Epithelial cell of prostate (primary cell): Measurements from ENCODE around the gene ARX.

Experiments used
- DNase-seq: peaks from one replicate; pipeline ENCODE4 v3.0.0-alpha.2; 2011; ENCODE audit warnings: low read depth, low spot score
- H3K27ac ChIP-seq: fragments of 450-650 bp; 2 replicates; pipeline ENCODE4 v1.5.1; 2017; ENCODE audit warnings: mild to moderate bottlenecking

The ARX gene

DNA sequence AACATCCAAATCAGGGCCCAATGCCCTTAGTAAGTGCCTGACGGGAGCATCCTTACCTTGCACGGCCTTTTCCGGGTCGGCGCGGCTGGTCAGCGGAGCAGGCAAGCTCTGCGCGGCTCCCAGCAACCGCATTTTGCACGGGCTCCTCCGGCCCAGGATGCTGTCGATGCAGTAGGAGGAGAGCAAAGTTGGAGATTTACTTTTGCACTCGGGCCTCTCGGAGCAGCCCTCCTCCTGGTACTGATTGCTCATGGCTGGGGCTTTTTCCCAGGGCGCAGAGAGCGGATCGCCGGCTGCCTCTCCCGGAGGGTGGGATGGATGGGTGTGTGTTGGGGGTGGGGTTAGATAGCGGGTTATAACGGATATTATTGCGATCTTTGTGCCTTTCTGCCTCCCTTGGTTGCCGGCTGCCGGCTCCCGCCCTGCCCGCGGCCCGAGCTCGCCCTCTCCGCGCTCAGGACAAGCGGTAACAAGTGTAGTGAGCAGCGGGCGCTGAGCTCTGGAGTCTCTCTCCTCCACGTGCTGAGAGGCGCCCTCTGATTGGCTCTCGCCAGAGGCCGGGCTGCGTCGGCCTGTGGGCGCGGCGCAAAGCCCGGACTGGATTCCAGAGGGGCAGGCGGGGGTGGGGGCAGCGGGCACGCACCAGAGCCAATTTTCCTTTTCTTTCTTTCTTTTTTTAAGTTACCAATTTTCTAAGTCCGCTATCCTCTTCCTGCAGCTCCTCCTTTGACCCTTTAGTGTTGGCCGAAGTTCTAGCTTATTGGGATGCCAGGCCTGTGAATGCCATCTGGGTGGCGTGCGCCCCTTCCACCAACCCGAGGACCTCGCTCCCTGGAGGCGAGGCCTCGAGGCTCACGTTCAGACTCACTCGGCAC, at the start of gene ARX:
Gene ARX (minus strand): TSS at position 480 of the 875 bp plus-strand sequence. CDS start 228 bp downstream, at position 252.
- DNase-seq = peak; percentile 48
- no peak within 1 kb of the TSS for H3K27ac ChIP-seq

DNA sequence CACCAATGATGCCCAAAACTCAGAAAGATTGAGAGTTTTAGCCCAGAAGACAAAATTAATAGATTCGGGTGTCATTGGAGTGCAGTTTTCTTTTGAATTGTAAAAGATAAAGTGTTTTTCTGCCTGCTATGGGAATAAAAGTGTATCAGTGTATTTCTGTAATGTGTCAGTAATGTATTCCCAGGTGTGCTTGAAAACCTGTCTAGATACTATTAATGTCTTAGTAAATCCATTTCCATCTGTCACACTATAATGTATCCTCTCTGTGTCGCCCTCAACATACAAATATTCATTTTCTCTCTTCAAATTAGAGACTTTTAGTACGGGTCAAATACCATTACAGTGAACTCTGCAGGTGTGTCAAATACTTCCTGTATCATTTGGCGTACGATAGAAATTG, 43.5 kb upstream of the ARX start:
- no peak overlapping the region for H3K27ac ChIP-seq
- DNase-seq = no peak

- H3K27ac ChIP-seq = no peak overlapping the region
- DNase-seq = no peak
These were observed 37.2 kb upstream of the ARX start for GRCh38 chrX:25052798-25053534.

DNA sequence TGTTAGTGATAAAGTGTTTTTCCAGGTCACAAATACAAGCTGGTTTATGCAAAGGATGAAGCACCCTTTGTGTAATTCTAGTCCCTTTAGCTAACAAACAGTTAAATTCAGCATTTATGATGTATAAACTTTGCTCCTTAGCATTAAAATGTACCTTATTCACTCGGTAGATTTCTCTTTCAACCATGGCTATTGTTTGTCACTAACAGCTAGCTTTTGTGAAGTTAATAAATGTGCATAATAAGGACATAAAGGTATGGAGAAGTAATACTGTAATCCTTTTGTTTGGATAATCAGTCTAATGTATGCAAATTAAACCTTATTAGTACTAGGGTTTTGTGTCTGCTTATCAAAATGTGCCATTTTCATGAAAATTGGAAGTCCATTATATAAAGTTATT, 34.2 kb upstream of the ARX start:
- no peak overlapping the region for H3K27ac ChIP-seq
- no peak for DNase-seq

- no peak for DNase-seq
- no peak overlapping the region for H3K27ac ChIP-seq
These were observed 33.6 kb upstream of the ARX start for GRCh38 chrX:25049357-25049756.

- H3K27ac ChIP-seq = no peak overlapping the region
- DNase-seq = no peak
These were observed 32.4 kb upstream of the ARX start for GRCh38 chrX:25048178-25048577.

- DNase-seq = no peak
- H3K27ac ChIP-seq = no peak overlapping the region
These were observed 27.4 kb upstream of the ARX start for GRCh38 chrX:25043192-25043591.

DNA sequence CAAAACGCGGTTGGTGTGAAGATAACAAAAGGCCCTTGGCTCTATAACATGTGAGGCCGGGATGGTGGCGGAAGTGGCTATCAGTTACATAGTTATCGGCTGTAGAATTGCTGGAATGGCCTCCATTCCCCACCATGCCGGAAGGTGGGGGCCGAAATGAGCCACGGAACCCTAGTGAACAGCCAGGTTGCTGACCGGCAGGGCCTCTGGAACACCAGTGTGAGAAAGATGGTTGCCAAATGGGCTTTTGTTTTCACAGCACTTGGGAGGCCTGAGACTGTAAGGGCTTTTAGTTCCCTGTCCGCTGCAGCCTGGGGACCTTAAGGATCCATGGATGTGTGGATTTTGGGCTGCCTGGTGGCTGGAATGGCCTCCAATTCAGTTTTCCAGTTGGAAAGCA, 23.3 kb upstream of the ARX start:
- no peak for DNase-seq
- H3K27ac ChIP-seq = no peak overlapping the region

DNA sequence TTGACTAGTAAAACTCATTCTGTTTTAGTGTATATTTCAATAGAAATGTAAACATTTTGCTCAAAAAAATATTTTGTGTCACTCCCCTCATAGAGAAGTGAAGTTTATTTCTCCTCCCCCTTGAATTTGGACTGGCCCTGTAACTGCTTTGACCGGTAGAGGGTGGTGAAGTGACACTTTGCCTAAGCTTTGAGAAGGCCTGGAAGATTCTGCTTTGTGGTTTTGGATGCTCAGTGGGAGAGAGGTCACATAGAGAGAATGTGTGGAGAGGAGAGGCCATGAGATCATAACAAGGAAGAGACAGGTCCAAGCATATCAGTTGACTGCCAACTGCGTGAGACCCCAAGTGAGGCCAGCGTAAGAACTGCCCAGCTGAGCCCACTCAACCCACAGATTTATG, 19.1 kb upstream of the ARX start:
- no peak overlapping the region for H3K27ac ChIP-seq
- no peak for DNase-seq

DNA sequence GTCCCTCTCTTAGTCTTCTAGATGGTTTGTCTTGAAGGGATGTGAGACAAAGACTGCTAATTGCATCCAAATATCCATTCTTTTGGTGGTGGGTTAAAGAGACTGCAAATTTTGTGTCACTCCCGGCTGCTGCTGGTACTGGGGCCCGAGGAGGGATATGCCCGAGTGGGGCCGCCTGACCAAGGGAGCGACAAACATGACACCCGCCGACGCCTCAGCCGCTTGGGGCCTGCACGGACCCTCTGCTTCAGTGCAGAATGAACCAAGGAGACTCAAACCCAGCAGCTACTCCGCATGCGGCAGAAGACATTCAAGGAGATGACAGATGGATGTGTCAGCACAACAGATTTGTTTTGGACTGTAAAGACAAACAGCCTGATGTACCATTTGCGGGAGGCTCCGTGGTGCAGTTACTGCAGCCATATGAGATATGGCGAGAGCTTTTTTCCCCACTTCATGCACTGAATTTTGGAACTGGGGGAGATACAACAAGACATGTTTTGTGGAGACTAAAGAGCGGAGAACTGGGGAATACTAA, 13.6 kb upstream of the ARX start:
- H3K27ac ChIP-seq = peak overlapping the region; percentile 39
- no peak for DNase-seq

GRCh38 chrX:25028726-25029125, 13.0 kb upstream of the ARX start:
- DNase-seq = peak; percentile 18
- H3K27ac ChIP-seq = peak overlapping the region; percentile 39

DNA sequence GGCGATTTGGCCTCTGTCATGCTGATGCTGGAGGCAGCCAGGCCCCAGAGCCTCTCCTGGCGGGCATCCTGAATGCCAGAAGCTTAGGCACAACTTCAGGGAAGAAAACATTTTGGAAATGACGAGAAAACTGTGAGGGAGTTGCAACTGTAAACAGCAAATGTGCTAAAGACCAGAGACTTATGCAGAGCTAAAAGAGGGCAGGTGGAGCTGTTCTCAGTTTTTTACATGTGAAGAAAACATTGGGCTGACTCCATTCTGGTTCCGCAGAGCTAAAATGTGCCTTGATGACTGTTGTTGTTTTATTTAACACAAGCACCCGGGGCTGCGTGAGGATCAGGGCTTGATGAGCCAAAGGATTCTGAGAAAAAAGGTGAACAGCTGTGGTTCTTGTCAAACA, 10.8 kb upstream of the ARX start:
- DNase-seq = no peak
- no peak overlapping the region for H3K27ac ChIP-seq

- no peak overlapping the region for H3K27ac ChIP-seq
- DNase-seq = peak; percentile 16
These were observed 9.8 kb upstream of the ARX start for GRCh38 chrX:25025615-25026014.

GRCh38 chrX:25023908-25024307, 8.1 kb upstream of the ARX start:
- no peak for DNase-seq

DNA sequence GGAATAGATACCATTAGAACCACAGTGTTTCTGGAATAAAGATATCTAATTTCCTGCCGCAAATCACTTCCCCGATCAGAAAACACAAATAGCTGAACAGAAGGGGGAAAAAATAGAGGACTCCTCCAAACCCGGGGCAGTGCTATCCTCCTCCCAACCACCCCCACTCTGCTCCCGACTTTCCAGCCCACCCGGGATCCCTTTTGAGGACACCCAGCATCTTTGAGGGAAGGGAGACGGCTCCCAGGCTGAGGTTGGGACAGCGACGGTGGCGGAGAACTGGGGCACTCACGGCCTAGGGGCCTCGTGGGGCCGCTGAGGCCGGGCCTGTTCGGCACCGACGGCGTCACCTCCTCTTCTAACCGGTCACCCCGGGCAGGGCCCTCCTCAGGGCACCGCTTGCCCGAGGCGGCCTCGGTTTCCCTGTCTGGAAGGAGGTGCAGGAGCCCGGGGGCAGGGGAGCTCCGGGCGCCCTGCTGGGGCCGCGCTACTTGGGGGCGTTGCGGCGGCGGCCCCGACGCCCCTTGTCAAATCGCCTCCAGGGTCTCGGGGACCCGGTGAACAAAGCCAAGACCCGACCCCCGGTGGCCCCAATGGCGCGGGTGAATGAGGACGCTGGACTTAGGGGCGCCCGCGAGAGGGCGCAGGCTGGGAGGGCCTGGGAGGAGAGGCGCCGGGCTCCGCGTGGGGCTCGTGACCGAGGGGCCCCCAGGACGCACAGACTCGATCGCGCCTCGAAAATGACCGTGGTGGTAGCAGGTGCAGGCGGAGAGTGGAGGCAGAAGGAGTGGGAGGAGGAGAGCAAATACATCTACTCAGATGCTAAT, 6.9 kb upstream of the ARX start:
- no peak overlapping the region for H3K27ac ChIP-seq
- no peak for DNase-seq

More at GRCh38 chrX:25023908-25024307, 8.1 kb upstream of the ARX start:
- no peak overlapping the region for H3K27ac ChIP-seq

DNA sequence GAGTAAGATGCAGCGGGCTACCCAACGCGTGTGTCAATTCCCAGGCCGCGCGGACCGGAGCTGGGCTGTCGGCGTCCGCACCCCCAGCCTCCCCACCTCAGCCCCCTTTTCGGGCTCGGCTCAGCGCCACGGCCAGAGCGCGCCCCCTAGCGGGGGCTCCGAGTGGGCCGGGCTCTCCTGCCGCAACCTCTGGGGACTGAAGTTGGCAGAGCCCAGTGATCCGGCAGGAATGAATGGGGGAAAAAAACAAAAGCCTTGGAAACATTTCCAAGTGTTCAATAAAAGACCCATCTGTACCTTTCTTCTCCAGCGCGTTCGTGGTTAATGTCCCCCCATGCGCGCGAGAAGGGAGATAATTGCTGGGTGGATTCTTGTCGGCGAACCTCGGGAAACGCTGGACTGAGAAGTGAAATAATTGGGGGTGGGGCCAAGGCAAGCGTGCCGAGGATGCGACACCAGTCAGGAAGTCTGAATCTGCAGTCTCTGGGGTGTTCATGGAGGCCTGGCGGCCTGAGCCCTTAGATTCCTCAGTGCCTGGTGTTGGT, 5.2 kb upstream of the ARX start:
- no peak overlapping the region for H3K27ac ChIP-seq

GRCh38 chrX:25020391-25020904, 4.7 kb upstream of the ARX start:
- H3K27ac ChIP-seq = no peak overlapping the region
- no peak for DNase-seq

More for the DNA sequence above, 5.2 kb upstream of the ARX start:
- DNase-seq = no peak

GRCh38 chrX:25019707-25020390, 4.1 kb upstream of the ARX start:
- no peak for DNase-seq
- H3K27ac ChIP-seq = no peak overlapping the region

DNA sequence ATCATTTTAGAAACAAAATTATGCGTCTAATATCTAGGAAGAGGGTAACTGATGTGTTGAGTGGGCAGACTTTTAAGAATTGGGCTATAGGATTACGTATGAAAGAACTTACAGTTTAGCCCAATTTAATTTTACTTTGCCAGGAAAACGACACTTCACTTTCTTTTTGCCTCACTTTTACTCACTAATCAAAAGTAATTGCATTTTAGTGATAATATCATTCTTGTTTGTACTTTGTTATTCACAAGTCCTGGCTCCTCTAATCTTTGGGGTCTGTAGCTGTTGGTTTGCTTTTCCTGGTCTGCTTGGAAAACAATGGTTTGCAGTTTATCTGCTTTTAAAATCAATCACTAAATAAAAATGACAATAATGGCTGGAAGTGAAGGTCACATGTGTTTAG, 2.9 kb upstream of the ARX start:
- no peak for DNase-seq
- H3K27ac ChIP-seq = no peak overlapping the region
